ENCODE results near the gene PI4K2B.
"Not testable (repeated sequence)": the region's sequence is repeated elsewhere in the genome, so short reads cannot be mapped to it uniquely, and the experiment has no call there.

PI4K2B gene

GRCh38 chr4:25245181-25245580 is 11.3 kb downstream of the PI4K2B start:
- DNase-seq: no peak

GRCh38 chr4:25246680-25247611 is 13.1 kb downstream of the PI4K2B start:
- DNase-seq: no peak

GRCh38 chr4:25248875-25249274 is 15.0 kb downstream of the PI4K2B start:
- not testable (repeated sequence) for DNase-seq

- DNase-seq: not testable (repeated sequence)
These were observed 15.7 kb downstream of the PI4K2B start for GRCh38 chr4:25249494-25249893.

- no peak for DNase-seq
These were observed 18.6 kb downstream of the PI4K2B start for GRCh38 chr4:25252230-25253070.

GRCh38 chr4:25253071-25253445 is 19.2 kb downstream of the PI4K2B start:
- no peak for DNase-seq

GRCh38 chr4:25253786-25254185 is 20.0 kb downstream of the PI4K2B start:
- not testable (repeated sequence) for DNase-seq

- DNase-seq: no peak
These were observed 25.2 kb downstream of the PI4K2B start for GRCh38 chr4:25258980-25259578.

- DNase-seq: no peak
These were observed 38.0 kb downstream of the PI4K2B start for GRCh38 chr4:25271866-25272265.

GRCh38 chr4:25280210-25280609 is 46.4 kb downstream of the PI4K2B start:
- no peak for DNase-seq

- no peak for DNase-seq
These were observed 50.1 kb downstream of the PI4K2B start for GRCh38 chr4:25283948-25284347.

GRCh38 chr4:25284466-25284865 is 50.6 kb downstream of the PI4K2B start:
- DNase-seq: no peak

- no peak for DNase-seq
These were observed 56.7 kb downstream of the PI4K2B start for GRCh38 chr4:25290490-25291067.

GRCh38 chr4:25291158-25291733 is 57.4 kb downstream of the PI4K2B start:
- DNase-seq: no peak

GRCh38 chr4:25297528-25298242 is 63.9 kb downstream of the PI4K2B start:
- no peak for DNase-seq

GRCh38 chr4:25299476-25300203 is 65.8 kb downstream of the PI4K2B start:
- no peak for DNase-seq

- no peak for DNase-seq
These were observed 67.6 kb downstream of the PI4K2B start for GRCh38 chr4:25301471-25301870.

GRCh38 chr4:25302626-25303025 is 68.8 kb downstream of the PI4K2B start:
- no peak for DNase-seq

GRCh38 chr4:25303578-25303977 is 69.7 kb downstream of the PI4K2B start:
- no peak for DNase-seq

GRCh38 chr4:25306518-25307057 is 72.8 kb downstream of the PI4K2B start:
- DNase-seq: no peak

GRCh38 chr4:25307596-25307995 is 73.8 kb downstream of the PI4K2B start:
- DNase-seq: no peak

All from left hindlimb (tissue), 1 donor.